ENCODE measurements around the gene A4GALT. TPM values are rescaled to one million over a fixed set of nuclear protein-coding genes. Genes with fewer than 3 reads are reported as not detected.

Gene A4GALT
- total RNA-seq, 4 donors from 2014 or later = 6.7 to 11.6 (median 8.8) TPM

DNA sequence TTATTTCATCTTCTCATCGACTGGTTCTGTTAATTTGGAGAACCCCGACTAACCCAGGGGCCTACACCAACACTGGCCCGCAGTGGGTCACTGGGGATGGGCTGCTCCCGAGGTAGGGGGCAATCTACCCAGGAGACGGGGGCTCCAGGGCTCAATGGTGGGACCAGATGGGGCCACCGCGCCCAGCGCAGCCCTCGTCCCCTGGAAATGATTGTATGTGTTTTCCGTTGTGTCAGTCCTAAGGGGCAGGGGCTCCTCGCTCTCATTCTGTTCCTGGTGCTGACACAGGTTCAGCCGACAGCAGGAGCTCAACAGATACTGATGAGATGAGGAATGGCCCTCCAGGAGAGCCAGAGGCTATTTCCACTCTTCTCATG is 20.7 kb downstream of the A4GALT start:
- peak overlapping the region; percentile 25 for H3K27ac ChIP-seq
- H3K36me3 ChIP-seq = peaks cover 2% of the 10 kb centered on the region
- no peak for TF ChIP-seq POLR2A (IDR thresholded peaks at IDR 0.05)
- no peak for TF ChIP-seq EP300 (IDR thresholded peaks at IDR 0.05)
- no peak for TF ChIP-seq POLR2AphosphoS5 (IDR thresholded peaks at IDR 0.05)
- TF ChIP-seq, protein P1, sequence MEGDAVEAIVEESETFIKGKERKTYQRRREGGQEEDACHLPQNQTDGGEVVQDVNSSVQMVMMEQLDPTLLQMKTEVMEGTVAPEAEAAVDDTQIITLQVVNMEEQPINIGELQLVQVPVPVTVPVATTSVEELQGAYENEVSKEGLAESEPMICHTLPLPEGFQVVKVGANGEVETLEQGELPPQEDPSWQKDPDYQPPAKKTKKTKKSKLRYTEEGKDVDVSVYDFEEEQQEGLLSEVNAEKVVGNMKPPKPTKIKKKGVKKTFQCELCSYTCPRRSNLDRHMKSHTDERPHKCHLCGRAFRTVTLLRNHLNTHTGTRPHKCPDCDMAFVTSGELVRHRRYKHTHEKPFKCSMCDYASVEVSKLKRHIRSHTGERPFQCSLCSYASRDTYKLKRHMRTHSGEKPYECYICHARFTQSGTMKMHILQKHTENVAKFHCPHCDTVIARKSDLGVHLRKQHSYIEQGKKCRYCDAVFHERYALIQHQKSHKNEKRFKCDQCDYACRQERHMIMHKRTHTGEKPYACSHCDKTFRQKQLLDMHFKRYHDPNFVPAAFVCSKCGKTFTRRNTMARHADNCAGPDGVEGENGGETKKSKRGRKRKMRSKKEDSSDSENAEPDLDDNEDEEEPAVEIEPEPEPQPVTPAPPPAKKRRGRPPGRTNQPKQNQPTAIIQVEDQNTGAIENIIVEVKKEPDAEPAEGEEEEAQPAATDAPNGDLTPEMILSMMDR (IDR thresholded peaks at IDR 0.05) = no peak
- no peak for DNase-seq (ENCODE audit: low spot score in 2 of 2)
- no peak overlapping the region for H3K4me3 ChIP-seq
- H3K4me1 ChIP-seq = peaks cover 55% of the 10 kb centered on the region
- 85% methylated on average over 12 of the region's 12 CpGs for WGBS
- no peaks in the 10 kb centered on the region for H3K9me3 ChIP-seq
- no peaks in the 10 kb centered on the region for H3K27me3 ChIP-seq

DNA sequence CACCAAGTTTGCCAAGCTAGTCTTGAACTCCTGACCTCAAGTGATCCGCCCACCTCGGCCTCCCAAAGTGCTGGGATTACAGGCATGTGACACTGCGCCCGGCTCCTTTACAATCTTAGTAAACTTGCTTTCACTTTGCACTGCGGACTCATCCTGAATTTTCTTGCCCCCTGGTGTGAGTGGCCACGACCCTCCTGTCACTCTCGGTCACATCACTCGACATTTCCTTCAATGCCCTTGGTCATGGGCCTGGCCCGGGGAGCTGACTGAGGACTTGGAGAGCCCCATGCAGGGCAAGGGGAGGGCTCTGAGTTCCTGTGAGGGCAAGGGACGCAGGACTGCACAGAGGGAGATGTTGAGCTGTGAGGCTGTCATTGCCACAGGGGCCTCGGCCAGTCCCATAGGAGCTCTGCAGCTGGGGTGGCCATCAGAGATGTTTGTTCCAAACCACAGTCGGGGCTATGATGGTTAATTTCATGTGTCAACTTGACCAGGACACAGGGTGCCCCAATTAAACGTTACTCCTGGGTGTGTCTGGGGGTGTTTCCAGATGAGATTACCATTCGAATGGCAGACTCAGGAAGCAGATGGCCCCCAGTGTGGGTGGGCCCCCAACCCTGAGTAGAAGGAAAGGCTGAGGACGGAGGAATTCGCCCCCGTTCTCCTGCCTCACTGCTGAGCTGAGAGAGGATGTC is 21.2 kb downstream of the A4GALT start:
- Histone ChIP-seq H3K27ac (peak overlapping the region; percentile 25), H3K4me1 (peaks cover 55% of the 10 kb centered on the region)

DNA sequence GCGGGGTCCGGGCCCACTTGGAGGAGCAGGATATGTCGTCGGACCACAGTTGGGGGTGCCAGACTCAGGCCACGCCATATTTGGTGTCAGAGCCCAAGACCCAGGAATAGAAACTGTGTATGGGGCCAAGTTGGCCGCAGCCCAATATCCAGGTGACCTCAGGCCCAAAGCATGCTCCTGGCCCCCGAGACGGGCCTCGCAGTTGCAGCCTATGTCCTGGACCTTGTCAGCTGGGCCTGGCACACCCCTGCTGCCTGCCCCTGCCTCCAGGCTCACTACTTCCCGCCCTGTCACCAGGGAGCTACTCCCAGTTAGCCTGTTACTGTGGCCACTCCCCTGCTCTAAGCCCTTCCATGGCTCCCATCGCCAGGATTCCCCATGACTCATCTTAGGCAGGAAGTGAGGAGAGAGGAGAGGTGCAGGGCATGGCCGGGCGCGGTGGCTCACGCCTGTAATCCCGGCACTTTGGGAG is 23.1 kb downstream of the A4GALT start:
- 19% methylated on average over 7 of the region's 16 CpGs for WGBS
- Histone ChIP-seq H3K36me3 (peaks cover 14% of the 10 kb centered on the region), H3K4me3 (no peak overlapping the region), H3K9me3 (no peaks in the 10 kb centered on the region), H3K4me1 (peaks cover 51% of the 10 kb centered on the region), H3K27ac (peak overlapping the region; percentile 70), H3K27me3 (no peaks in the 10 kb centered on the region)
- peak in 1 of 2 donors; percentile 84 for DNase-seq (ENCODE audit: low spot score in 2 of 2)
- TF ChIP-seq POLR2AphosphoS5 (IDR thresholded peaks at IDR 0.05) (peak in 2 of 3 donors; percentile 35 to 51), EP300 (IDR thresholded peaks at IDR 0.05) (no peak)

More for the DNA sequence above, 21.2 kb downstream of the A4GALT start:
- no peak for TF ChIP-seq POLR2A (IDR thresholded peaks at IDR 0.05)
- TF ChIP-seq POLR2AphosphoS5 (IDR thresholded peaks at IDR 0.05) = no peak
- TF ChIP-seq, protein P1 (IDR thresholded peaks at IDR 0.05) = no peak
- TF ChIP-seq EP300 (IDR thresholded peaks at IDR 0.05) = no peak
- Histone ChIP-seq H3K27me3 (no peaks in the 10 kb centered on the region), H3K4me3 (peak overlapping the region; percentile 16), H3K9me3 (no peaks in the 10 kb centered on the region), H3K36me3 (peaks cover 6% of the 10 kb centered on the region)
- 44% methylated on average over 14 of the region's 17 CpGs for WGBS
- DNase-seq (ENCODE audit: low spot score in 2 of 2) = no peak

DNA sequence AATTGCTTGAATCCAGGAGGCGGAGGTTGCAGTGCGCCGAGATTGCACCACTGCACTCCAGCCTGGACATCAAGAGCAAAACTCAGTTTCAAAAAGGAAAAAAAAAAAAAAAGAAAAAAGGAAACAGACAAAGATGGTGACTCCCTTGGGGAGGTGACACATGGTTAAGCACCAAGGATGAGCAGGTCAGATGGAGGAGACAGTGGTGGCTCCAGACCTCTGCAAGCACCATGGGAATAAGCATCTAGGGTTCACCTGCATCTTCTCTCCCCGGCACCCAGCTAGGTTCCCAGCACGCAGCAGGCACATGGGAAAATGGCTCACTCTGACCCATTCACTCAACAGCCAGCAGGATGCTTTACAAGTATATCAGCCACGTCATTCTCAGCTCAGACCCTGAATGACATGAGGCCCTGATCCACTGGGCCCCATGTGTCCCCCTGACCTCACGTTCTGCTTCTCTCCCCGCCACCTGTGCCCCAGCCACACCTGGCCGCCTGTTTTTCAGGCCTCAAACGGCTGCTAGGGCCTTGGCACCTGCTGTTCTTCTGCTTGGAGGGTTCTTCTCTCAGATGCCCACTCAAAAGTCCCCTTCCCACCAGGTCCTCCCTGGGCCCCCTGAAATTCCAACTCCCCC is 24.2 kb downstream of the A4GALT start:
- no peak overlapping the region for H3K4me3 ChIP-seq
- peaks cover 14% of the 10 kb centered on the region for H3K36me3 ChIP-seq
- DNase-seq (ENCODE audit: low spot score in 2 of 2) = no peak
- peak overlapping the region; percentile 70 for H3K27ac ChIP-seq
- WGBS = 88% methylated on average over 10 of the region's 10 CpGs
- peaks cover 58% of the 10 kb centered on the region for H3K4me1 ChIP-seq
- no peaks in the 10 kb centered on the region for H3K27me3 ChIP-seq
- no peaks in the 10 kb centered on the region for H3K9me3 ChIP-seq
- TF ChIP-seq EP300 (IDR thresholded peaks at IDR 0.05) (no peak), POLR2AphosphoS5 (IDR thresholded peaks at IDR 0.05) (no peak), POLR2A (IDR thresholded peaks at IDR 0.05) (no peak)
- TF ChIP-seq, protein P1 (IDR thresholded peaks at IDR 0.05) = no peak

DNA sequence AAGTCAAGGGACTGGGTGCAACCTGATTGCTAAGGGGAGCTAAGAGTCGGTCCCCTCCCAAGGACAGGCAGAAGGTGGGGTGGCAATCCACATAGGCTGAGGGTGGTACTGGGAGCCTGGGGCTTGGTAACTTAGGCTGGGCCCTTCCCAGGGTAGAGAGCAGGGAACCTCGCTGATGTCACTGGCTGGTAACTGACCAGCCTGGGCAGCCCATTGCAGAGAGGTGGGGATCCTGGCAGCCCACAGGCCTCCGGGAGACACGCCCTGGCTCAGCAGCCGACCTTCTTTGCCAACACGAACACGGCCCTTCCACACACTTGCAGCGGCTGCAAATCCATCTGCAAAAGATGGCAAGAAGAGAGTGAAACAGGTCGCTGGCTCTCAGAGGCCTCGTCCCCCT is 25.4 kb downstream of the A4GALT start:
- TF ChIP-seq, protein P1 (IDR thresholded peaks at IDR 0.05) = no peak
- TF ChIP-seq POLR2A (IDR thresholded peaks at IDR 0.05) (no peak), POLR2AphosphoS5 (IDR thresholded peaks at IDR 0.05) (no peak), EP300 (IDR thresholded peaks at IDR 0.05) (no peak)
- H3K4me3 ChIP-seq = no peak overlapping the region
- peaks cover 14% of the 10 kb centered on the region for H3K36me3 ChIP-seq
- no peak for DNase-seq (ENCODE audit: low spot score in 2 of 2)
- no peaks in the 10 kb centered on the region for H3K9me3 ChIP-seq
- H3K4me1 ChIP-seq = peaks cover 61% of the 10 kb centered on the region
- 35% methylated on average over 6 of the region's 10 CpGs for WGBS
- H3K27ac ChIP-seq = no peak overlapping the region
- no peaks in the 10 kb centered on the region for H3K27me3 ChIP-seq
